A549 (cell line): Measurements from ENCODE around the gene CKAP2L. TPM values are rescaled to one million over a fixed set of nuclear protein-coding genes. Genes with fewer than 3 reads are reported as not detected.

Source experiments
- ATAC-seq, 2 experiments: fragments of 200-7000 bp in 1 of 2; fragments of >200 bp in 1 of 2; cut with Nextera tagmentation in 1 of 2; cut with Tn5 transposase in 1 of 2; 3 replicates each; pipeline versions ENCODE4 v1.8.0 to v1.9.1; 2018 to 2020; ENCODE audit warnings: mild to moderate bottlenecking in 1 of 2, moderate library complexity in 1 of 2
- CTCF ChIA-PET: fragments of 300-600 bp; sonication (Branson Sonifier 250); formaldehyde crosslinking; extraction: SDS; loops from one replicate; lab custom pipeline; 2021; ENCODE audit warnings: antibody characterized with exemption, inconsistent platforms; lab: Yijun Ruan, JAX
- POLR2A ChIA-PET: fragments of 350-600 bp; formaldehyde crosslinking; extraction: SDS; loops from one replicate; lab custom pipeline; 2021; ENCODE audit warnings: antibody characterized with exemption, inconsistent platforms; lab: Yijun Ruan, JAX
- DNase-seq, 2 experiments: peaks; one replicate each; pipeline versions ENCODE4 v3.0.0 to v3.0.0-alpha.2; 2011 to 2016; ENCODE audit warnings: low read depth in 1 of 2, low spot score in 1 of 2
- FAIRE-seq: peaks from 2 replicates; lab custom pipeline; 2011; peaks lifted over from hg19 to GRCh38; lab: Jason Lieb, UNC
- H3K27ac ChIP-seq, 2 experiments: fragments of >200 bp; sonication (Bioruptor Twin); formaldehyde crosslinking; 3 replicates each; pipeline ENCODE4 v1.5.1; 2016 to 2017
- H3K4me1 ChIP-seq: fragments of >200 bp; sonication (Bioruptor Twin); formaldehyde crosslinking; 3 replicates; pipeline ENCODE4 v1.6.1; 2016
- H3K4me2 ChIP-seq: fragments of >200 bp; sonication (Bioruptor Twin); formaldehyde crosslinking; 3 replicates; pipeline ENCODE4 v1.6.1; 2016
- H3K4me3 ChIP-seq: fragments of >200 bp; sonication (Bioruptor Twin); formaldehyde crosslinking; 3 replicates; pipeline ENCODE4 v1.5.1; 2016
- H3K9me3 ChIP-seq: fragments of >200 bp; sonication (Bioruptor Twin); formaldehyde crosslinking; 3 replicates; pipeline ENCODE4 v1.6.1; 2016
- BHLHE40 ChIP-seq: IDR thresholded peaks from 2 replicates; pipeline ENCODE4 v1.6.1; 2012; ENCODE audit warnings: low read depth, low read length, inconsistent platforms
- CBX2 ChIP-seq: fragments of 200-600 bp; sonication (generic); IDR thresholded peaks from 2 replicates; pipeline ENCODE4 v1.6.1; 2016; ENCODE audit warnings: low read depth, mild to moderate bottlenecking, borderline replicate concordance
- CBX8 ChIP-seq: fragments of 200-600 bp; sonication (generic); IDR thresholded peaks from 2 replicates; pipeline ENCODE4 v1.6.1; 2016
- CEBPB ChIP-seq, 2 experiments: fragments of >200 bp in 1 of 2; sonication (Bioruptor Twin) in 1 of 2; formaldehyde crosslinking in 1 of 2; IDR thresholded peaks; 2 replicates each; pipeline ENCODE4 v1.6.1; 2012 to 2016
- CHD2 ChIP-seq: fragments of 150-350 bp; IDR thresholded peaks from 2 replicates; pipeline ENCODE4 v1.6.1; 2014; ENCODE audit warnings: low read length; ENCODE audit not compliant: partially characterized antibody
- ESRRA ChIP-seq: fragments of 150-350 bp; IDR thresholded peaks from 2 replicates; pipeline ENCODE4 v1.6.1; 2014; ENCODE audit warnings: mild to moderate bottlenecking, low read length, borderline replicate concordance
- FOSL2 ChIP-seq, 2 experiments: fragments of 450-650 bp in 1 of 2; fragments of >200 bp in 1 of 2; sonication (Bioruptor Twin) in 1 of 2; formaldehyde crosslinking; IDR thresholded peaks; 2 replicates each; pipeline versions ENCODE4 v1.5.0 to v1.6.1; 2016 to 2020; ENCODE audit warnings: mild to moderate bottlenecking in 1 of 2, moderate library complexity in 1 of 2
- HES2 ChIP-seq: fragments of >200 bp; sonication (Bioruptor Twin); formaldehyde crosslinking; IDR thresholded peaks from 2 replicates; pipeline ENCODE4 v1.6.1; 2016
- HOXB5 ChIP-seq: fragments of 250-450 bp; sonication (Bioruptor Pico); IDR thresholded peaks from 2 replicates; pipeline ENCODE4 v1.5.0; 2020; ENCODE audit warnings: mild to moderate bottlenecking, moderate library complexity
- MAFK ChIP-seq: fragments of 450-650 bp; IDR thresholded peaks from 2 replicates; pipeline ENCODE4 v1.6.1; 2014; ENCODE audit not compliant: partially characterized antibody
- NFE2L2 ChIP-seq: fragments of 150-350 bp; conservative IDR thresholded peaks from 2 replicates; pipeline ENCODE4 v1.6.1; 2014; ENCODE audit warnings: low read length
- NPAS2 ChIP-seq: fragments of 250-450 bp; sonication (Bioruptor Pico); IDR thresholded peaks from 2 replicates; pipeline ENCODE4 v1.8.0; 2022; ENCODE audit warnings: mild to moderate bottlenecking, moderate library complexity, borderline replicate concordance
- RCOR1 ChIP-seq: fragments of 150-350 bp; IDR thresholded peaks from 2 replicates; pipeline ENCODE4 v1.6.1; 2014; ENCODE audit warnings: antibody characterized with exemption, low read length, low read depth
- RNF2 ChIP-seq: fragments of 200-600 bp; sonication (generic); IDR thresholded peaks from 2 replicates; pipeline ENCODE4 v1.6.1; 2016; ENCODE audit warnings: low read depth, mild to moderate bottlenecking, antibody characterized with exemption, moderate library complexity, borderline replicate concordance
- SMC3 ChIP-seq: fragments of >200 bp; sonication (Bioruptor Twin); formaldehyde crosslinking; IDR thresholded peaks from 3 replicates; pipeline ENCODE4 v1.6.1; 2018; ENCODE audit warnings: inconsistent platforms
- SREBF2 ChIP-seq: fragments of 450-650 bp; IDR thresholded peaks from 2 replicates; pipeline ENCODE4 v1.6.1; 2014; ENCODE audit warnings: mild to moderate bottlenecking, moderate library complexity
- TP53 ChIP-seq: fragments of 250-450 bp; sonication (Bioruptor Pico); IDR thresholded peaks from 2 replicates; pipeline ENCODE4 v1.5.0; 2021; ENCODE audit warnings: mild to moderate bottlenecking, moderate library complexity
- ZFP36 ChIP-seq: fragments of 450-650 bp; IDR thresholded peaks from 2 replicates; pipeline ENCODE4 v1.6.1; 2014; ENCODE audit warnings: borderline replicate concordance; ENCODE audit not compliant: partially characterized antibody
- WGBS: methylation state at CpG from one replicate; pipeline ENCODE4 v1.1.6; 2017; ENCODE audit errors: missing lambda C conversion rate; 5-methylcytosine and 5-hydroxymethylcytosine counted together
- polyA plus RNA-seq, 4 experiments: library from polyadenylated mRNA; depleted of rRNA in 3 of 4; stranded (reverse); fragments of >200 nt; fragmentation: RNase III in 1 of 4; extraction: RNeasy Plus Mini Kit Qiagen cat#74134 plus additional on column Dnase treatment in 1 of 4; gene quantifications; 2 replicates in 3 of 4; 3 replicates in 1 of 4; pipeline ENCODE4 v1.2.3, GENCODE V29; 2011 to 2017
- TF ChIP-seq, protein P1 (sequence below): fragments of 450-650 bp; IDR thresholded peaks from 2 replicates; pipeline ENCODE4 v1.6.1; 2014; ENCODE audit warnings: antibody characterized with exemption
- TF ChIP-seq, protein P2 (sequence below): fragments of 250-450 bp; sonication (Bioruptor Pico); IDR thresholded peaks from 2 replicates; pipeline ENCODE4 v1.5.0; 2021; ENCODE audit warnings: mild to moderate bottlenecking, moderate library complexity, borderline replicate concordance
- TF ChIP-seq, protein P3 (sequence below): fragments of 250-450 bp; sonication (Bioruptor Pico); IDR thresholded peaks from 2 replicates; pipeline ENCODE4 v1.5.0; 2020; ENCODE audit warnings: low read depth, mild to moderate bottlenecking, moderate library complexity

Gene CKAP2L
- polyA plus RNA-seq, 2 of the 4 experiments (the other 2 are of a cell fraction) = 14.0 to 15.9 TPM

- Histone ChIP-seq H3K9me3 (no peaks in the 10 kb centered on the region), H3K4me2 (no peak overlapping the region), H3K27ac (no peak overlapping the region), H3K4me1 (0 out of 3 replicates have a peak, but pooled peaks cover 7% of the 10 kb centered on the region), H3K4me3 (no peak overlapping the region)
- TF ChIP-seq ESRRA (no peak), TP53 (CRISPR knock-in tag) (no peak), CBX2 (no peak), MAFK (peak; percentile 82)
- 97% methylated on average over 1 of the region's 1 CpG for WGBS
- DNase-seq (no peak), FAIRE-seq (no peak), ATAC-seq (no peak)
- CTCF ChIA-PET = interaction anchor here (2.6 kb wide), 1 partner anchor 30 kb away, joined by 12 read pairs; no protein-coding TSS in a partner anchor
- POLR2A ChIA-PET = no interaction called here
Observed at GRCh38 chr2:112779598-112779997, 15.2 kb upstream of the CKAP2L start.

GRCh38 chr2:112777036-112777435 lies 12.6 kb upstream of the CKAP2L start:
- H3K4me2 ChIP-seq = no peak overlapping the region
- no peaks in the 10 kb centered on the region for H3K9me3 ChIP-seq
- TF ChIP-seq SREBF2 (no peak), FOSL2 (IDR thresholded peaks at IDR 0.05) (no peak), FOSL2 (CRISPR knock-in tag; IDR thresholded peaks at IDR 0.05) (no peak)
- TF ChIP-seq, all 56 proteins: peak for 0
- Histone ChIP-seq H3K27ac (no peak overlapping the region), H3K4me1 (no peaks in the 10 kb centered on the region), H3K4me3 (no peak overlapping the region)
- FAIRE-seq (no peak), ATAC-seq (no peak), DNase-seq (no peak)
- ChIA-PET CTCF (no interaction called here), POLR2A (no interaction called here)

- no peaks in the 10 kb centered on the region for H3K9me3 ChIP-seq
- WGBS = 75% methylated on average over 1 of the region's 3 CpGs
- FAIRE-seq = no peak
- no peak overlapping the region for H3K4me3 ChIP-seq
- H3K4me1 ChIP-seq = no peaks in the 10 kb centered on the region
- TF ChIP-seq CHD2 (no peak), SREBF2 (no peak), RNF2 (no peak), NFE2L2 (no peak), NPAS2 (CRISPR knock-in tag) (no peak), HES2 (no peak), CEBPB (IDR thresholded peaks at IDR 0.05) (no peak), TP53 (CRISPR knock-in tag) (no peak), CBX8 (no peak), BHLHE40 (no peak), SMC3 (no peak), RCOR1 (no peak), HOXB5 (CRISPR knock-in tag) (no peak), ZFP36 (no peak)
- TF ChIP-seq, protein P1, sequence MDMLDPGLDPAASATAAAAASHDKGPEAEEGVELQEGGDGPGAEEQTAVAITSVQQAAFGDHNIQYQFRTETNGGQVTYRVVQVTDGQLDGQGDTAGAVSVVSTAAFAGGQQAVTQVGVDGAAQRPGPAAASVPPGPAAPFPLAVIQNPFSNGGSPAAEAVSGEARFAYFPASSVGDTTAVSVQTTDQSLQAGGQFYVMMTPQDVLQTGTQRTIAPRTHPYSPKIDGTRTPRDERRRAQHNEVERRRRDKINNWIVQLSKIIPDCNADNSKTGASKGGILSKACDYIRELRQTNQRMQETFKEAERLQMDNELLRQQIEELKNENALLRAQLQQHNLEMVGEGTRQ = no peak
- TF ChIP-seq, protein P2, sequence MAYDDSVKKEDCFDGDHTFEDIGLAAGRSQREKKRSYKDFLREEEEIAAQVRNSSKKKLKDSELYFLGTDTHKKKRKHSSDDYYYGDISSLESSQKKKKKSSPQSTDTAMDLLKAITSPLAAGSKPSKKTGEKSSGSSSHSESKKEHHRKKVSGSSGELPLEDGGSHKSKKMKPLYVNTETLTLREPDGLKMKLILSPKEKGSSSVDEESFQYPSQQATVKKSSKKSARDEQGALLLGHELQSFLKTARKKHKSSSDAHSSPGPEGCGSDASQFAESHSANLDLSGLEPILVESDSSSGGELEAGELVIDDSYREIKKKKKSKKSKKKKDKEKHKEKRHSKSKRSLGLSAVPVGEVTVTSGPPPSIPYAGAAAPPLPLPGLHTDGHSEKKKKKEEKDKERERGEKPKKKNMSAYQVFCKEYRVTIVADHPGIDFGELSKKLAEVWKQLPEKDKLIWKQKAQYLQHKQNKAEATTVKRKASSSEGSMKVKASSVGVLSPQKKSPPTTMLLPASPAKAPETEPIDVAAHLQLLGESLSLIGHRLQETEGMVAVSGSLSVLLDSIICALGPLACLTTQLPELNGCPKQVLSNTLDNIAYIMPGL = no peak
- TF ChIP-seq, protein P3, sequence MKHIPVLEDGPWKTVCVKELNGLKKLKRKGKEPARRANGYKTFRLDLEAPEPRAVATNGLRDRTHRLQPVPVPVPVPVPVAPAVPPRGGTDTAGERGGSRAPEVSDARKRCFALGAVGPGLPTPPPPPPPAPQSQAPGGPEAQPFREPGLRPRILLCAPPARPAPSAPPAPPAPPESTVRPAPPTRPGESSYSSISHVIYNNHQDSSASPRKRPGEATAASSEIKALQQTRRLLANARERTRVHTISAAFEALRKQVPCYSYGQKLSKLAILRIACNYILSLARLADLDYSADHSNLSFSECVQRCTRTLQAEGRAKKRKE (CRISPR knock-in tag) = no peak
- no peak for DNase-seq
- H3K27ac ChIP-seq = no peak overlapping the region
- ChIA-PET CTCF (no interaction called here), POLR2A (no interaction called here)
- ATAC-seq = no peak
- H3K4me2 ChIP-seq = no peak overlapping the region
Observed at GRCh38 chr2:112776113-112776512, 11.7 kb upstream of the CKAP2L start.
